Stimulated activated CD8-positive, alpha-beta memory T cell treated with anti-CD3 and anti-CD28 coated beads, Interleukin-7, amount 100 ng/mL, for 4 hours (primary cell): Measurements from ENCODE around the gene PRELID2.
"Not testable (repeated sequence)": the region's sequence is repeated elsewhere in the genome, so short reads cannot be mapped to it uniquely, and the experiment has no call there.

Experiments
- DNase-seq, 2 donors: peaks; one replicate each; pipeline ENCODE4 v3.0.0-alpha.2; 2020; ENCODE audit warnings: low read depth in 2 of 2

The PRELID2 gene

DNA sequence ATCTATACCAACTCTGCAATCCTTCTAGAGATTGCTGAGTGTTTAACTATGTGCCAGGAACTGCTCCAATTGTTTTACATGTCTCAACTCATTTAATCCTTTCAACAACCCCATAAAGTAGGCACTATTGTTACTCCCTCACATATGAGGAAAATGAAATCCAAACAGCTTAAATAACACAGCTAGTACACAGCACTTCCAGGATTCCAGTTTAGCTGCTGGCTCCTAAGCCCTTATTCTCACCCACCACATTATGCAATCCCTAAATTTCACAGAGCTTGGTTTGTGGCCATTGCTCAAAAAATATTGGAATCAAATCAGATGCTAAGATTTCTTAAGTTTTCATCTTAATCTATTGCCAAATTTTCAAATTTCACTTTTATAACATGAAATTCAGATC is 84.9 kb downstream of the PRELID2 start:
- no peak for DNase-seq

DNA sequence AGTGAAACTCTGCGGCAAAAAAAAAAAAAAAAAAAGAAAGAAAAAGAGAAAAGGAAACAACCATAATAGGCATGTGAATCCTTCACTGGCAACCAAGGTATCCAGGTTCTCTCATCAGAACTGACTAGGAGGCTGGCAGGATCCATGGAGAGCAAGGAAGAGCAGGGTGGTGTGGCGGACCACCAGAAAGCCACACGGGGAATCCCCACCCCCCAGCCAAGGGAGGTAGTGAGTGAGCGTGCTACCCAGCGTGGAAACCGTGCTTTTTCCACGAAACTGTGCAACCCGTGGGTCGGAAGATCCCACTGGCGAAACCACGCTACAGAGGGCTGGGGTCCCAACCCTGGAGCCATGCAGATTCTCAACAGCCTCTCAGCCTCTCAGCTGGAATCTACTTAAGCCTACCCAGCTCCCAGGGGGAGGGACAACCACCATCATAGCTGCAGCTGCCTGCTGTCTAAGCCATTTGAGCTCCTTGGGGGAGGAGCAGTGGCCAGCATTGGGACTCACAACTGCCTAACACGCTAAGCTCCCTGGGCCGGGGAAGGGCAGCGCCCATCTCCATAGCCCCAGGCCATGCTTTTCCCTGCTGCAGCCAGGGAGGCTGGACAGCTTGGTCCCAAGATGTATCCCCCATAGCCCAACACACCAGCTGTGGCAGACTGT is 91.6 kb downstream of the PRELID2 start:
- no peak for DNase-seq

GRCh38 chr5:145739843-145740242 is 95.3 kb downstream of the PRELID2 start:
- DNase-seq: no peak

GRCh38 chr5:145738227-145738626 is 96.9 kb downstream of the PRELID2 start:
- DNase-seq: no peak

- no peak for DNase-seq
Measured at GRCh38 chr5:145737578-145737977, 97.6 kb downstream of the PRELID2 start.

DNA sequence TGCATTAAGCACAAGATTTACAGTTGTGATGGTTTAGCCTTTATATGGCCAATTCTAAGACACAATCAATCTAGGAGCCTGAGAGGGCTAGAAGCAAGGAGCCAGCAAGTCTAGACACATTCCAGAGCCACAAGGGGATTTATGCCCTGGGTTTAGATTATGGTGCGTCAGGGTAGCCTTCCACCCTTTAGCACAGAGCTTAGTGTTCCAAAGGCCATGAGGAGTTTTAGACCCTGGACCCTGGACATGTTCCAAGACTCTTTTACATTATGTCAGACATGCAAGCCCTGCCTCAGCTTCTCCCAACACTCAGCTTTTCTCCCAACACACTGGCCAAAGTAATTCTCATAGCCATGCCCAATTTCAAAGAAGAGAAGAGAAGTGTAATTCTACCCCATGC is 105.2 kb downstream of the PRELID2 start:
- not testable (repeated sequence) for DNase-seq

- no peak for DNase-seq
Measured at GRCh38 chr5:145723516-145723915, 111.6 kb downstream of the PRELID2 start.

- DNase-seq: no peak
Measured at GRCh38 chr5:145718956-145719355, 116.2 kb downstream of the PRELID2 start.

DNA sequence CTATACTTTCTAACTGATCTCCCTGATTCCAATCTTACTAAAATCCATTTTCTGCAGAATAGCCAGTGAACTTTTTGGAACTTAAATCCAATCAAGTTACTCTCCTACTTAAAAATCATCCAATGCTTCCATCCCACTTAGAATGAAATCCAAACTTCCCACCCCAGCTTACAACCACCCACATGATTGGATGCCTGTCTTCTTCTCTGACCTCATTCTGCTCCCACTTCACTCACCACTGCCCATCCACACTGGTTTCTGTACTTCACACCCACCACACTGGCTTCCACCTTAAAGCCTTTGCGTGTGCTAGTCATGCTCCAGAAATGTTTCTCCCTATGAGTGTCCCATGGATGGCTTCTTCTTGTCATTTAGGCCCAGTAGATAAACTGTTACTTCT is 119.7 kb downstream of the PRELID2 start:
- DNase-seq: no peak

DNA sequence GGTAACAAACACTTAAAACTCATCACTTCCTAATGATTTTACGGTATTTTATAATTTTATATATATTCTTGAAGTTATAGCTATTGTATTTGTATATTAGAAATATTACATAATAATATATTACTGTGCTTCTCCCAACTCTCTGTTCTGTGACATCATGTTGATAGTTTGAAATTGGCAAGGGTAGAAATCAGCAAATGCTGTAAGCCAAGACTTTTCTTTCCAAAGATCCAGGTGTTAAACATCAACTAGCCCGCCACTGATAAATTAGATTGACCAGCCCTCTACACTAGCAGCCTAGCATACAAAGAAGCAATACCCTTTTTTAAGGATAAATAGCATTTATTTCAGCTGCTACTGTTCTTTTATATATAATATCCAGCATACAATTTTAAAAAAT is 122.9 kb downstream of the PRELID2 start:
- DNase-seq: no peak

GRCh38 chr5:145711417-145711816 is 123.7 kb downstream of the PRELID2 start:
- no peak for DNase-seq
